ENCODE data around the gene ZMIZ1.

The ZMIZ1 gene

DNA sequence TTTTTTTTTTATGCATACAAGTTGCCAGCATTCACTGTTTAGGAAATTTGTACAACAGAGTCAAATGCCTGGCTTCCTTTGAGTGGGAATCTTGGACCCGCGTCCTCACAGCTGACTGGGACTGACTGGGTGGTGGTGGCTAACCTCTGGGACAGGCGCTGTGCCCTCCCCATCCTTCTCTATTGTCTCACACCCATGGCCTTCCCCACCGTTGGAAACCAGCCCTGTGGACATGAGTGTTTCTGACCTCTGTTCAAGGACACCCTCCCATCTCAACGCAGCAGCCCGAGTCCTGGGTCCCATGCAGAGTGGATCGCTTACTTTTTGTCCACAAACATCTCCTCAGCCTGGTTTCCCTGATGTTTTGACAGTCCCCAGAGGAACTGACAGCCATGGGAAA, 153.4 kb downstream of the ZMIZ1 start:
- Histone ChIP-seq H3K4me1 (ENCODE audit: control insufficient read depth, insufficient read depth, low read length) (no peaks in the 10 kb centered on the region), H3K27ac (ENCODE audit: extremely low read depth, low read depth, low read length) (no peak overlapping the region), H3K4me3 (ENCODE audit: low read depth, low read length) (no peak overlapping the region), H3K9me3 (ENCODE audit: control insufficient read depth, insufficient read depth, low read depth, low read length) (no peaks in the 10 kb centered on the region), H3K36me3 (ENCODE audit: control insufficient read depth in 2 of 2, insufficient read depth in 1 of 2, low read length in 2 of 2) (peaks cover 0 to 6% of the 10 kb centered on the region in 2 experiments; a peak in 1 of 3 replicates)
- ChIA-PET CTCF (interaction anchor here (0.7 kb wide), 1 partner anchor 559 kb away, joined by 3 read pairs; no protein-coding TSS in a partner anchor), POLR2A (no interaction called here)
- 0 out of 2 replicates have a peak, but pooled peaks have one; percentile 43 for TF ChIP-seq GLIS1 (tag by site-specific recombination; IDR thresholded peaks at IDR 0.05)
- no peak for TF ChIP-seq ZNF791 (tag by site-specific recombination; IDR thresholded peaks at IDR 0.05)
- no peak for TF ChIP-seq ZNF311 (tag by site-specific recombination; IDR thresholded peaks at IDR 0.05; ENCODE audit: borderline replicate concordance)

DNA sequence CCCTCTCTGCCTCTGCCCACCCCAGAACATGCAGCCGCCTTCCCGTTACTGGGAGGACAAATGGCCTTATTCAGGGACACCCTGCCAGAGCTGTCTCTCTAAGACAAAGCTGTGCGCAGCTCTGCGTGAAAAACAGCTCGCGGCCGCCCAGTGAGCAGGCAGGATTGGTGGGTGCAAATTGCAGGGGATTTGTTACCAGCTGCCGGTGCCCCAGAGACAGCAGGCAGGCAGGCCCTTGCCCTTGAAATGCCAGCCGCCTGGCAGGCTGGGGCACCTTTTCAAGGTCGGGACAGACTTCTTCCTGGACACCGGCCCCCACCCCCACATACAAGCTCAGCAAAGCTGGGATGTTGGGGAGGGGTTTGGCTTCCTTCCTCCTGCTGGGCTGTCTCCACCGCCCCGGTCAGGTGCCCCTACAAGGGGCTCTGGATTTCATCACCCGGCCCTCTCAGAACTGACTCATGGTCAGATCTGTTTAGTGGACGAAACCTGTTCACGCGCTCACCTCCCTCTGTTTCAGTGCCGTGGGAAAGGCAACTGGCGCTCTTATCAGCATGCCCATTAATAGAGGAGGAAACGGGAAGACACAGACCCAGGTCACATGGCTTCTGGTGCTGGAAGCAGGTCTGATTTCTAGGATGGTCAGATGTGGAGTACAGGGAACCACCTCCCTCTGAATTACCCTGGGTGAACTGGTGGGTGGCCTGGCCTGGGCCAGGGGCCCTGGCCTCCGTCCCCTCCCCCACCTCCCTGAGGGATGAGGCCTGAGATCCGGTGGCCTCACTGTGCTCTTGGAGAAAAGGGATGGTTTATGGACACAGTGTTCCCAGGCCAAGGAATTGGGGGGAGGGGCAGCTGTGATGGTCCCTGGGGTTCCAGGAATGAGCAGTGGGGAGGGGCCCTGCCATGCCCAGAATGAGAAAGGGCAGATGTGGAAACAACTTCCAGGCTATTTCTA, 154.6 kb downstream of the ZMIZ1 start:
- ChIA-PET CTCF (no interaction called here), POLR2A (no interaction called here)
- peaks cover 0 to 2% of the 10 kb centered on the region in 2 experiments; a peak in 1 of 3 replicates for H3K36me3 ChIP-seq (ENCODE audit: control insufficient read depth in 2 of 2, insufficient read depth in 1 of 2, low read length in 2 of 2)
- no peaks in the 10 kb centered on the region for H3K4me1 ChIP-seq (ENCODE audit: control insufficient read depth, insufficient read depth, low read length)
- TF ChIP-seq, protein P1, sequence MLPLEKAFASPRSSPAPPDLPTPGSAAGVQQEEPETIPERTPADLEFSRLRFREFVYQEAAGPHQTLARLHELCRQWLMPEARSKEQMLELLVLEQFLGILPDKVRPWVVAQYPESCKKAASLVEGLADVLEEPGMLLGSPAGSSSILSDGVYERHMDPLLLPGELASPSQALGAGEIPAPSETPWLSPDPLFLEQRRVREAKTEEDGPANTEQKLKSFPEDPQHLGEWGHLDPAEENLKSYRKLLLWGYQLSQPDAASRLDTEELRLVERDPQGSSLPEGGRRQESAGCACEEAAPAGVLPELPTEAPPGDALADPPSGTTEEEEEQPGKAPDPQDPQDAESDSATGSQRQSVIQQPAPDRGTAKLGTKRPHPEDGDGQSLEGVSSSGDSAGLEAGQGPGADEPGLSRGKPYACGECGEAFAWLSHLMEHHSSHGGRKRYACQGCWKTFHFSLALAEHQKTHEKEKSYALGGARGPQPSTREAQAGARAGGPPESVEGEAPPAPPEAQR (tag by site-specific recombination; IDR thresholded peaks at IDR 0.05) = no peak
- TF ChIP-seq ZIC2 (tag by site-specific recombination; IDR thresholded peaks at IDR 0.05) (0 out of 2 replicates have a peak, but pooled peaks have one; percentile 57), ZBTB20 (tag by site-specific recombination; IDR thresholded peaks at IDR 0.05) (0 out of 2 replicates have a peak, but pooled peaks have one; percentile 25)
- no peak overlapping the region for H3K4me3 ChIP-seq (ENCODE audit: low read depth, low read length)
- H3K27ac ChIP-seq (ENCODE audit: extremely low read depth, low read depth, low read length) = no peak overlapping the region
- no peaks in the 10 kb centered on the region for H3K9me3 ChIP-seq (ENCODE audit: control insufficient read depth, insufficient read depth, low read depth, low read length)

DNA sequence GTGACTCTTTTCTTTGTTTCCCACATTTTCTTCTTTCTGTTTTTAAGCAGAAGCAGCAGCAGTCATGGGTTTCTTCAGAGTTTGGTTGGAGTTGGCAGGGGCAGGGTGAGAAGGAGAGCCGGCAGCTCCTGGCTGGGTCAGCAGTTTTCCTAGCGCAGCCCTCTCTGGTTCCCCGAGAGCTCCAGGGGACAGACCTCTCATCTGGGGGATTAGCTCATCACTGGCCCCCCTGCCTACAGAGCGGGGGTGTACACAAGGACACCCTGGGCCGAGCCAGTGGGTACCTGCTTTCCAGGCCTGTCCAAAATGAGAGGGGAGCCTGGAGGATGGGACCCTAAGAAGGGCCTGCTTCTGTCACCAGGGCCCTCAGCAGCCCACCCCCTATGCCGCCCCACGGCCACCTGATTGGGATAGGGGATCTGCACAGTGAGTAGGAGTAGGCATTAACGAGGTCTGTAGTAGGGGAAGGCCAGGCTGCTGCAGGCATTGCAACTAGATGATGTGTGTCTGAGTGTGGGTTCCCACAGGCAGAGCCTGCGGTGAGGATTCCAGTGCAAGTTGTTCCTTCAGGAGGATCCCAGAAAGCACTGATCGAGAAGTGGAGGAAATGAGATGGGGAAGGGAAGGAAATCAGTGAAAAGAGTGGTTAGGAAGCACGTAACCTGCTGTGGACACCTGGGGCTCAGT, 155.6 kb downstream of the ZMIZ1 start:
- TF ChIP-seq, protein P2, sequence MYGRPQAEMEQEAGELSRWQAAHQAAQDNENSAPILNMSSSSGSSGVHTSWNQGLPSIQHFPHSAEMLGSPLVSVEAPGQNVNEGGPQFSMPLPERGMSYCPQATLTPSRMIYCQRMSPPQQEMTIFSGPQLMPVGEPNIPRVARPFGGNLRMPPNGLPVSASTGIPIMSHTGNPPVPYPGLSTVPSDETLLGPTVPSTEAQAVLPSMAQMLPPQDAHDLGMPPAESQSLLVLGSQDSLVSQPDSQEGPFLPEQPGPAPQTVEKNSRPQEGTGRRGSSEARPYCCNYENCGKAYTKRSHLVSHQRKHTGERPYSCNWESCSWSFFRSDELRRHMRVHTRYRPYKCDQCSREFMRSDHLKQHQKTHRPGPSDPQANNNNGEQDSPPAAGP (tag by site-specific recombination; IDR thresholded peaks at IDR 0.05) = no peak
- TF ChIP-seq EGR2 (tag by site-specific recombination; IDR thresholded peaks at IDR 0.05; ENCODE audit: low read depth) (peak; percentile 40; the same call in 1 of the 2 replicates), ZNF561 (tag by site-specific recombination; IDR thresholded peaks at IDR 0.05; ENCODE audit: borderline replicate concordance) (no peak), ZBTB17 (tag by site-specific recombination; IDR thresholded peaks at IDR 0.05) (peak; percentile 90), ZNF174 (tag by site-specific recombination; IDR thresholded peaks at IDR 0.05) (no peak), ZFHX2 (tag by site-specific recombination; conservative IDR thresholded peaks at IDR 0.05) (peak; percentile 57), ZNF391 (tag by site-specific recombination; IDR thresholded peaks at IDR 0.05; ENCODE audit: borderline replicate concordance, low read depth) (no peak), ZIC2 (tag by site-specific recombination; IDR thresholded peaks at IDR 0.05) (peak; percentile 40), GLIS1 (tag by site-specific recombination; IDR thresholded peaks at IDR 0.05) (peak; percentile 58), BCL11B (tag by site-specific recombination; IDR thresholded peaks at IDR 0.05; ENCODE audit: low read depth) (no peak)
- TF ChIP-seq, protein P3, sequence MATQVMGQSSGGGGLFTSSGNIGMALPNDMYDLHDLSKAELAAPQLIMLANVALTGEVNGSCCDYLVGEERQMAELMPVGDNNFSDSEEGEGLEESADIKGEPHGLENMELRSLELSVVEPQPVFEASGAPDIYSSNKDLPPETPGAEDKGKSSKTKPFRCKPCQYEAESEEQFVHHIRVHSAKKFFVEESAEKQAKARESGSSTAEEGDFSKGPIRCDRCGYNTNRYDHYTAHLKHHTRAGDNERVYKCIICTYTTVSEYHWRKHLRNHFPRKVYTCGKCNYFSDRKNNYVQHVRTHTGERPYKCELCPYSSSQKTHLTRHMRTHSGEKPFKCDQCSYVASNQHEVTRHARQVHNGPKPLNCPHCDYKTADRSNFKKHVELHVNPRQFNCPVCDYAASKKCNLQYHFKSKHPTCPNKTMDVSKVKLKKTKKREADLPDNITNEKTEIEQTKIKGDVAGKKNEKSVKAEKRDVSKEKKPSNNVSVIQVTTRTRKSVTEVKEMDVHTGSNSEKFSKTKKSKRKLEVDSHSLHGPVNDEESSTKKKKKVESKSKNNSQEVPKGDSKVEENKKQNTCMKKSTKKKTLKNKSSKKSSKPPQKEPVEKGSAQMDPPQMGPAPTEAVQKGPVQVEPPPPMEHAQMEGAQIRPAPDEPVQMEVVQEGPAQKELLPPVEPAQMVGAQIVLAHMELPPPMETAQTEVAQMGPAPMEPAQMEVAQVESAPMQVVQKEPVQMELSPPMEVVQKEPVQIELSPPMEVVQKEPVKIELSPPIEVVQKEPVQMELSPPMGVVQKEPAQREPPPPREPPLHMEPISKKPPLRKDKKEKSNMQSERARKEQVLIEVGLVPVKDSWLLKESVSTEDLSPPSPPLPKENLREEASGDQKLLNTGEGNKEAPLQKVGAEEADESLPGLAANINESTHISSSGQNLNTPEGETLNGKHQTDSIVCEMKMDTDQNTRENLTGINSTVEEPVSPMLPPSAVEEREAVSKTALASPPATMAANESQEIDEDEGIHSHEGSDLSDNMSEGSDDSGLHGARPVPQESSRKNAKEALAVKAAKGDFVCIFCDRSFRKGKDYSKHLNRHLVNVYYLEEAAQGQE (tag by site-specific recombination; IDR thresholded peaks at IDR 0.05) = no peak
- TF ChIP-seq, protein P4, sequence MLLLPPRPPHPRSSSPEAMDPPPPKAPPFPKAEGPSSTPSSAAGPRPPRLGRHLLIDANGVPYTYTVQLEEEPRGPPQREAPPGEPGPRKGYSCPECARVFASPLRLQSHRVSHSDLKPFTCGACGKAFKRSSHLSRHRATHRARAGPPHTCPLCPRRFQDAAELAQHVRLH (tag by site-specific recombination; IDR thresholded peaks at IDR 0.05) = no peak
- POLR2A ChIA-PET = no interaction called here
- H3K4me1 ChIP-seq (ENCODE audit: control insufficient read depth, insufficient read depth, low read length) = no peaks in the 10 kb centered on the region
- CTCF ChIA-PET = no interaction called here
- H3K27ac ChIP-seq (ENCODE audit: extremely low read depth, low read depth, low read length) = no peak overlapping the region
- no peak overlapping the region for H3K4me3 ChIP-seq (ENCODE audit: low read depth, low read length)
- H3K36me3 ChIP-seq (ENCODE audit: control insufficient read depth in 2 of 2, insufficient read depth in 1 of 2, low read length in 2 of 2) = peaks cover 0 to 2% of the 10 kb centered on the region in 2 experiments; a peak in 1 of 3 replicates
- H3K9me3 ChIP-seq (ENCODE audit: control insufficient read depth, insufficient read depth, low read depth, low read length) = no peaks in the 10 kb centered on the region

Data from HEK293 (cell line).